GM19193 (cell line): Measurements from ENCODE around the gene MIS12.

Experiments
- POLR2A ChIP-seq: IDR thresholded peaks from 4 replicates; pipeline ENCODE4 v1.6.1; 2011; ENCODE audit not compliant: insufficient read depth, insufficient read length; ENCODE audit errors: extremely low read depth

The MIS12 gene

GRCh38 chr17:5481451-5481850 is 4.9 kb upstream of the MIS12 start:
- TF ChIP-seq POLR2A: no peak

GRCh38 chr17:5485270-5486205 is 828 bp upstream of the MIS12 start, which contains the start of gene DERL2:
DERL2 (minus strand) TSS chr17:5486178; CDS start chr17:5486161, 17 bp downstream.
- TF ChIP-seq POLR2A: no peak

GRCh38 chr17:5488752-5489151 is 2.4 kb downstream of the MIS12 start:
- no peak for TF ChIP-seq POLR2A

GRCh38 chr17:5492970-5493369 is 6.6 kb downstream of the MIS12 start:
- TF ChIP-seq POLR2A: no peak

GRCh38 chr17:5499476-5500231 is 13.3 kb downstream of the MIS12 start:
- no peak for TF ChIP-seq POLR2A

GRCh38 chr17:5500247-5500588 is 13.9 kb downstream of the MIS12 start:
- no peak for TF ChIP-seq POLR2A

GRCh38 chr17:5500589-5501391 is 14.4 kb downstream of the MIS12 start:
- no peak for TF ChIP-seq POLR2A

- TF ChIP-seq POLR2A: no peak
Observed at GRCh38 chr17:5501685-5502084, 15.3 kb downstream of the MIS12 start.

GRCh38 chr17:5502552-5502951 is 16.2 kb downstream of the MIS12 start:
- TF ChIP-seq POLR2A: no peak

- no peak for TF ChIP-seq POLR2A
Observed at GRCh38 chr17:5506307-5506706, 19.9 kb downstream of the MIS12 start.

GRCh38 chr17:5508810-5509209 is 22.4 kb downstream of the MIS12 start:
- no peak for TF ChIP-seq POLR2A

- TF ChIP-seq POLR2A: no peak
Observed at GRCh38 chr17:5509482-5509881, 23.1 kb downstream of the MIS12 start.

GRCh38 chr17:5510771-5511170 is 24.4 kb downstream of the MIS12 start:
- no peak for TF ChIP-seq POLR2A

- TF ChIP-seq POLR2A: no peak
Observed at GRCh38 chr17:5511401-5512225, 25.2 kb downstream of the MIS12 start.
